SK-N-SH (cell line): Measurements from ENCODE around the gene PTPRJ. TPM values are rescaled to one million over a fixed set of nuclear protein-coding genes. Genes with fewer than 3 reads are reported as not detected.

Source experiments
- CTCF ChIA-PET: fragments of 300-600, 350-600 bp; formaldehyde crosslinking; extraction: SDS; loops from one replicate; lab custom pipeline; 2021; lab: Yijun Ruan, JAX
- POLR2A ChIA-PET: fragments of 350-600 bp; sonication (Branson Sonifier 250); formaldehyde crosslinking; extraction: SDS; loops from one replicate; lab custom pipeline; 2020; ENCODE audit warnings: antibody characterized with exemption, inconsistent platforms; lab: Yijun Ruan, JAX
- DNase-seq: peaks from one replicate; pipeline ENCODE4 v3.0.0; 2012
- H2AFZ ChIP-seq: fragments of 200-600 bp; sonication (generic); 2 replicates; pipeline ENCODE4 v1.8.1; 2016; ENCODE audit warnings: antibody characterized with exemption, mild to moderate bottlenecking, low read depth
- H3F3A ChIP-seq: fragments of 200-600 bp; sonication (generic); replicated peaks from 2 replicates; pipeline ENCODE3; 2016; ENCODE audit warnings: antibody characterized with exemption, mild to moderate bottlenecking; ENCODE audit not compliant: insufficient read depth
- H3K27ac ChIP-seq, 2 experiments: fragments of 200-500 bp in 1 of 2; fragments of 200-600 bp in 1 of 2; sonication (Bioruptor generic) in 1 of 2; sonication (generic), shearing (Covaris generic) in 1 of 2; 2 replicates each; pipeline versions ENCODE4 v1.5.1 to v1.6.1; 2014 to 2016; ENCODE audit warnings: low read depth in 2 of 2, inconsistent platforms in 1 of 2, low read length in 1 of 2, mild to moderate bottlenecking in 1 of 2, mixed read lengths in 1 of 2
- H3K27me3 ChIP-seq: fragments of 200-600 bp; sonication (generic), shearing (Covaris generic); 2 replicates; pipeline ENCODE4 v1.6.1; 2016; ENCODE audit warnings: mixed run types; ENCODE audit not compliant: insufficient read depth
- H3K36me3 ChIP-seq, 2 experiments: fragments of 200-500 bp in 1 of 2; fragments of 200-600 bp in 1 of 2; sonication (Bioruptor generic) in 1 of 2; sonication (generic) in 1 of 2; replicated peaks in 1 of 2; 2 replicates each; pipeline versions ENCODE3 to v1.5.1; 2014 to 2016; ENCODE audit warnings: low read length in 1 of 2, mild to moderate bottlenecking in 1 of 2; ENCODE audit not compliant: insufficient read depth in 2 of 2, control insufficient read depth in 1 of 2
- H3K4me1 ChIP-seq, 2 experiments: fragments of 200-500 bp in 1 of 2; fragments of 200-600 bp in 1 of 2; sonication (Bioruptor generic) in 1 of 2; sonication (generic), shearing (Covaris generic) in 1 of 2; 2 replicates each; pipeline versions ENCODE4 v1.5.1 to v1.6.1; 2014 to 2016; ENCODE audit warnings: low read depth in 1 of 2, low read length in 1 of 2, mixed run types in 1 of 2; ENCODE audit not compliant: insufficient read depth in 2 of 2, control insufficient read depth in 1 of 2
- H3K4me2 ChIP-seq: fragments of 200-600 bp; sonication (generic), shearing (Covaris generic); 2 replicates; pipeline ENCODE4 v1.6.1; 2017; ENCODE audit warnings: mixed run types
- H3K4me3 ChIP-seq, 2 experiments: fragments of 200-500 bp in 1 of 2; fragments of 200-600 bp in 1 of 2; sonication (Bioruptor generic) in 1 of 2; sonication (generic), shearing (Covaris generic) in 1 of 2; 2 replicates each; pipeline versions ENCODE4 v1.5.1 to v1.8.1; 2014 to 2016; ENCODE audit warnings: low read depth in 2 of 2, inconsistent platforms in 1 of 2, low read length in 1 of 2, mild to moderate bottlenecking in 1 of 2, mixed read lengths in 1 of 2, moderate library complexity in 1 of 2
- H3K79me2 ChIP-seq: fragments of 200-600 bp; sonication (generic); 2 replicates; pipeline ENCODE4 v1.8.1; 2017; ENCODE audit warnings: mild to moderate bottlenecking; ENCODE audit not compliant: insufficient read depth
- H3K9ac ChIP-seq: fragments of 200-600 bp; sonication (generic); 2 replicates; pipeline ENCODE4 v1.6.1; 2017; ENCODE audit warnings: mixed run types
- H3K9me2 ChIP-seq: fragments of 200-600 bp; sonication (generic); 2 replicates; pipeline ENCODE4 v1.6.1; 2017; ENCODE audit warnings: mixed run types
- H3K9me3 ChIP-seq: fragments of 200-600 bp; sonication (generic); 2 replicates; pipeline ENCODE4 v1.6.1; 2017; ENCODE audit warnings: mixed run types, mild to moderate bottlenecking, moderate library complexity
- H4K20me1 ChIP-seq: fragments of 200-600 bp; sonication (generic); 2 replicates; pipeline ENCODE4 v1.6.1; 2017; ENCODE audit warnings: mild to moderate bottlenecking, mixed run types; ENCODE audit not compliant: insufficient read depth
- ELF1 ChIP-seq: IDR thresholded peaks from 2 replicates; pipeline ENCODE4 v1.4.0; 2012
- FOSL2 ChIP-seq: IDR thresholded peaks from 2 replicates; pipeline ENCODE4 v1.4.0; 2012; ENCODE audit warnings: low read depth, mild to moderate bottlenecking, moderate library complexity, borderline replicate concordance
- GABPA ChIP-seq: IDR thresholded peaks from 2 replicates; pipeline ENCODE4 v1.4.0; 2012; ENCODE audit warnings: low read depth, mild to moderate bottlenecking
- JUND ChIP-seq: IDR thresholded peaks from 2 replicates; pipeline ENCODE4 v1.4.0; 2012
- MXI1 ChIP-seq: IDR thresholded peaks from 2 replicates; pipeline ENCODE4 v1.6.1; 2012; ENCODE audit warnings: mild to moderate bottlenecking, low read depth, low read length, improper control_type of control experiment
- RAD21 ChIP-seq: IDR thresholded peaks from 2 replicates; pipeline ENCODE4 v1.6.1; 2012; ENCODE audit warnings: mild to moderate bottlenecking, low read length
- TCF12 ChIP-seq: IDR thresholded peaks from 2 replicates; pipeline ENCODE4 v1.4.0; 2012
- USF2 ChIP-seq: fragments of 150-350 bp; IDR thresholded peaks from 2 replicates; pipeline ENCODE4 v1.6.1; 2017; ENCODE audit warnings: antibody characterized with exemption, low read length, low read depth, borderline replicate concordance
- ZBTB33 ChIP-seq: IDR thresholded peaks from 2 replicates; pipeline ENCODE4 v1.4.0; 2012; ENCODE audit warnings: low read depth, borderline replicate concordance
- WGBS: methylation state at CpG from one replicate; pipeline ENCODE4 v1.1.6; 2017; ENCODE audit warnings: low lambda C conversion rate; 5-methylcytosine and 5-hydroxymethylcytosine counted together
- polyA plus RNA-seq, 3 experiments: library from polyadenylated mRNA; depleted of rRNA; stranded (reverse); fragments of >200 nt; gene quantifications; 2 replicates each; pipeline ENCODE4 v1.2.3, GENCODE V29; 2012
- TF ChIP-seq, protein P1 (sequence below): fragments of 150-350 bp; IDR thresholded peaks from 2 replicates; pipeline ENCODE4 v1.6.1; 2016; ENCODE audit warnings: mild to moderate bottlenecking, low read depth, low read length
- TF ChIP-seq, protein P2 (sequence below): IDR thresholded peaks from 2 replicates; pipeline ENCODE4 v1.4.0; 2012; ENCODE audit warnings: low read depth, borderline replicate concordance
- TF ChIP-seq, protein P3 (sequence below): IDR thresholded peaks from 2 replicates; pipeline ENCODE4 v1.6.1; 2012; ENCODE audit warnings: mild to moderate bottlenecking, low read depth, low read length, moderate library complexity
- TF ChIP-seq, protein P4 (sequence below): IDR thresholded peaks from 2 replicates; pipeline ENCODE4 v1.4.0; 2012; ENCODE audit warnings: low read depth

The PTPRJ gene
- polyA plus RNA-seq, 1 of the 3 experiments (the other 2 are of a cell fraction): 4.5 TPM

DNA sequence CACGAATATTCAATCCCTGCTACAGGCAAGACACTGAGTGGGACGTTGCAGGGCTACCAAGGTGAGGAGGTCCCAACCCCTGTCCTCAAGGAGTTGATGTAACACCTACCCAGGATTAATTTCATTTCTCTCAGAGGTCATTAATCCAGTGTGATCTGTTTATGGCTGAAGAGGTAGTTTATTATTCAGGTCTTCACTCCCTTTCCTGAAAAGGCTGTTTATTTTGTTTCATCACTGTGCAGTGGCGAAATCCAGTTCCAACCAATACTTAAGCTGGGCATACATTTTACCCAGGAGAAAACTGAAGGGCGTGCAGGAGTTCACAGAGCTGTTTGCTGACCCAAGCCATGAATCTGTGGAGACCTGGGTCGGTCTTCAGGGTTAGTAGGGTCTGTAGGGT is 2.7 kb upstream of the PTPRJ start (continued):
- TF ChIP-seq, protein P1, sequence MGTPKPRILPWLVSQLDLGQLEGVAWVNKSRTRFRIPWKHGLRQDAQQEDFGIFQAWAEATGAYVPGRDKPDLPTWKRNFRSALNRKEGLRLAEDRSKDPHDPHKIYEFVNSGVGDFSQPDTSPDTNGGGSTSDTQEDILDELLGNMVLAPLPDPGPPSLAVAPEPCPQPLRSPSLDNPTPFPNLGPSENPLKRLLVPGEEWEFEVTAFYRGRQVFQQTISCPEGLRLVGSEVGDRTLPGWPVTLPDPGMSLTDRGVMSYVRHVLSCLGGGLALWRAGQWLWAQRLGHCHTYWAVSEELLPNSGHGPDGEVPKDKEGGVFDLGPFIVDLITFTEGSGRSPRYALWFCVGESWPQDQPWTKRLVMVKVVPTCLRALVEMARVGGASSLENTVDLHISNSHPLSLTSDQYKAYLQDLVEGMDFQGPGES: no peak
- TF ChIP-seq GABPA: no peak
- TF ChIP-seq ELF1: no peak
- TF ChIP-seq ZBTB33: no peak
- TF ChIP-seq RAD21: no peak

DNA sequence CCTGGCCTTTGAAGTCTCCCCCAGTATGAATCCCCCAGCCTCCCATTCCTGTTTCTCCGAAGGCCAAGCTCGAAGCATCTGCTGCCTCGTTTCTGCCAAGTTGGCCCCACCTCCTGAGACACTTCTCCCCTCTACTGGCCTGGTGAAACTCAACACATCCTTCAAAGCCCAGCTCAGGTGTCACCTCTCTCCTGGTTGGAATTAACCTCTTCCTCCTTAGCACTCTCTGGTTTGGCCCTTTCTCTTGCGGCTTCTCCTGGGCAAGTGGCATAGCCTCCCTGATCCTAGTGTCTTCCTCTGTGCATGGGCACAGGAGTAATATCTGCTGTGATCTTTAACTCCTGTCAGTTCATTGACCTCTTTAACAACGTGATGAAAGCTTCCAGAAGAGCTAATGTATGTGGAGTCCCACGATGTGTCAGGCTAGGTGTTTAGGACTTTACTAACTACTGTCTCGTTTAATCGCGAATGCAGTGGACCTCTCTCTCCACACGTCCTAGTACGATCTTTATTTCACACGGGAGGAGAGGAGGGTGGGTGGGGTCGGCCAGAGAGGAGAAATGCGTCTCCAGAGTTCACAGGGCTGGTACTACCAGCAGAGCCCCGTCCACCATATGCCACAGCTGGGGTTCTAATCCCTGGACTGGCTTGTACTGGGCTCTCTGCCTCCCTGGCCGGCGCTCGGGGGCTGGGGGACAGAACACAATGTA is 826 bp upstream of the PTPRJ start:
- peak overlapping the region; percentile 62 for H3K4me2 ChIP-seq
- H3K9me2 ChIP-seq: no peaks in the 10 kb centered on the region
- H3K79me2 ChIP-seq: peaks cover 37% of the 10 kb centered on the region
- no peak for TF ChIP-seq USF2
- no peak for TF ChIP-seq JUND
- no peak for TF ChIP-seq RAD21
- TF ChIP-seq, protein P2, sequence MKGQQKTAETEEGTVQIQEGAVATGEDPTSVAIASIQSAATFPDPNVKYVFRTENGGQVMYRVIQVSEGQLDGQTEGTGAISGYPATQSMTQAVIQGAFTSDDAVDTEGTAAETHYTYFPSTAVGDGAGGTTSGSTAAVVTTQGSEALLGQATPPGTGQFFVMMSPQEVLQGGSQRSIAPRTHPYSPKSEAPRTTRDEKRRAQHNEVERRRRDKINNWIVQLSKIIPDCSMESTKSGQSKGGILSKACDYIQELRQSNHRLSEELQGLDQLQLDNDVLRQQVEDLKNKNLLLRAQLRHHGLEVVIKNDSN: no peak
- no peak for TF ChIP-seq MXI1
- TF ChIP-seq TCF12: no peak
- no peak for TF ChIP-seq FOSL2
- TF ChIP-seq, protein P3, sequence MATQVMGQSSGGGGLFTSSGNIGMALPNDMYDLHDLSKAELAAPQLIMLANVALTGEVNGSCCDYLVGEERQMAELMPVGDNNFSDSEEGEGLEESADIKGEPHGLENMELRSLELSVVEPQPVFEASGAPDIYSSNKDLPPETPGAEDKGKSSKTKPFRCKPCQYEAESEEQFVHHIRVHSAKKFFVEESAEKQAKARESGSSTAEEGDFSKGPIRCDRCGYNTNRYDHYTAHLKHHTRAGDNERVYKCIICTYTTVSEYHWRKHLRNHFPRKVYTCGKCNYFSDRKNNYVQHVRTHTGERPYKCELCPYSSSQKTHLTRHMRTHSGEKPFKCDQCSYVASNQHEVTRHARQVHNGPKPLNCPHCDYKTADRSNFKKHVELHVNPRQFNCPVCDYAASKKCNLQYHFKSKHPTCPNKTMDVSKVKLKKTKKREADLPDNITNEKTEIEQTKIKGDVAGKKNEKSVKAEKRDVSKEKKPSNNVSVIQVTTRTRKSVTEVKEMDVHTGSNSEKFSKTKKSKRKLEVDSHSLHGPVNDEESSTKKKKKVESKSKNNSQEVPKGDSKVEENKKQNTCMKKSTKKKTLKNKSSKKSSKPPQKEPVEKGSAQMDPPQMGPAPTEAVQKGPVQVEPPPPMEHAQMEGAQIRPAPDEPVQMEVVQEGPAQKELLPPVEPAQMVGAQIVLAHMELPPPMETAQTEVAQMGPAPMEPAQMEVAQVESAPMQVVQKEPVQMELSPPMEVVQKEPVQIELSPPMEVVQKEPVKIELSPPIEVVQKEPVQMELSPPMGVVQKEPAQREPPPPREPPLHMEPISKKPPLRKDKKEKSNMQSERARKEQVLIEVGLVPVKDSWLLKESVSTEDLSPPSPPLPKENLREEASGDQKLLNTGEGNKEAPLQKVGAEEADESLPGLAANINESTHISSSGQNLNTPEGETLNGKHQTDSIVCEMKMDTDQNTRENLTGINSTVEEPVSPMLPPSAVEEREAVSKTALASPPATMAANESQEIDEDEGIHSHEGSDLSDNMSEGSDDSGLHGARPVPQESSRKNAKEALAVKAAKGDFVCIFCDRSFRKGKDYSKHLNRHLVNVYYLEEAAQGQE: no peak
- TF ChIP-seq, protein P4, sequence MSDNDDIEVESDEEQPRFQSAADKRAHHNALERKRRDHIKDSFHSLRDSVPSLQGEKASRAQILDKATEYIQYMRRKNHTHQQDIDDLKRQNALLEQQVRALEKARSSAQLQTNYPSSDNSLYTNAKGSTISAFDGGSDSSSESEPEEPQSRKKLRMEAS: no peak
- H3K9ac ChIP-seq: peak overlapping the region; percentile 67
- peaks cover 17% of the 10 kb centered on the region for H3F3A ChIP-seq
- WGBS: 68% methylated on average over 17 of the region's 18 CpGs
- peak; percentile 54 for DNase-seq
- H4K20me1 ChIP-seq: no peaks in the 10 kb centered on the region
- peak overlapping the region; percentile 22 to 70; a peak in 3 of 4 replicates for H3K4me3 ChIP-seq
- ChIA-PET CTCF (interaction anchor here (1.6 kb wide), 1 partner anchor 129 kb away, joined by 5 read pairs; no protein-coding TSS in a partner anchor), POLR2A (interaction anchor here (0.5 kb wide), 1 partner anchor 8 kb away, joined by 3 read pairs; no protein-coding TSS in a partner anchor)
- H3K27ac ChIP-seq: peak overlapping the region in 1 of 2 experiments; percentile 50; a peak in 1 of 4 replicates
- no peaks in the 10 kb centered on the region for H3K9me3 ChIP-seq
- H3K36me3 ChIP-seq: peaks cover 0 to 8% of the 10 kb centered on the region in 2 experiments
- H3K4me1 ChIP-seq: peaks cover 11 to 22% of the 10 kb centered on the region in 2 experiments; a peak in 2 of 4 replicates
- H2AFZ ChIP-seq: peak overlapping the region; percentile 87; the same call in 1 of the 2 replicates
- no peaks in the 10 kb centered on the region for H3K27me3 ChIP-seq
